ENCODE results near the gene MRFAP1. TPM values are rescaled to one million over a fixed set of nuclear protein-coding genes. Genes with fewer than 3 reads are reported as not detected.

The MRFAP1 gene
- total RNA-seq, 1 donor from 2014 or later = 115 TPM

DNA sequence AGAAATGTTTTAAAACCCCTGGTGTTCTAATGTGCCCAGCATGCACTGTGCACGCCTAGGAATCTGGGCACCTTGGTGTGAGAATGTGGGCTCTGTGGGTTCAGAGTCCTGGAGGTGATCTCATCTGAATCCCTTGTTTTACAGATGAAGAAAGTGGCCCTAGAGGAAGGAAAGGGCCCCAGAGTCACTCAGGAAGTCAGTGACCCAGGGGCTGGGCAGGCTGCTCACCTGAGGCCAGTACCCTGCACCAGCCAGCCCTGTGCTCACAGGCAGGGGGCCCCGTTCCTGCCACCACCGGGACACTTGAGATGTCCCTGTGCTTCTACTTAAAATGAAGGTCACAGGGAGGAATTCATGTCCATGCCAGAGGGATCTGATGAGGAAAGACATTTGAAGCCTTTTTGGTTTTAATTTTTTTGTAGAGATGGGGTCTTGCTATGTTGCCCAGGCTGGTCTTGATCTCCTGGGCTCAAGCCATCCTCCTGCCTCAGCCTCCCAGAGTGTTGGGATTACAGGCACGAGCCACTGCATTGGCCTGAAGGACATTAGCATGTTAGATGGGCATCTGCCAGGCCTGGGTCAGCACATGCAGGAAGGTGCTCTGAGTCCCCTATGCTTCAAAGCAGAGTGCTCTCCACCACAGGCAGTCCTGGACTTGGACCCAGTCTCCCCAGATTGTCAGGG lies 45.8 kb downstream of the MRFAP1 start:
- H3K4me3 Mint-ChIP-seq = no peak overlapping the region
- peaks cover 60% of the 10 kb centered on the region for H3K4me1 Mint-ChIP-seq (ENCODE audit: low read depth)
- no peak overlapping the region for H3K27ac Mint-ChIP-seq
- H3K36me3 Mint-ChIP-seq (ENCODE audit: low read depth) = peaks cover 10% of the 10 kb centered on the region
- no peaks in the 10 kb centered on the region for H3K27me3 Mint-ChIP-seq (ENCODE audit: insufficient read depth)
- H3K9me3 Mint-ChIP-seq = no peaks in the 10 kb centered on the region
- DNase-seq (ENCODE audit: low spot score) = no peak
- intact Hi-C loops (cut with micrococcal nuclease) = no loop called here

DNA sequence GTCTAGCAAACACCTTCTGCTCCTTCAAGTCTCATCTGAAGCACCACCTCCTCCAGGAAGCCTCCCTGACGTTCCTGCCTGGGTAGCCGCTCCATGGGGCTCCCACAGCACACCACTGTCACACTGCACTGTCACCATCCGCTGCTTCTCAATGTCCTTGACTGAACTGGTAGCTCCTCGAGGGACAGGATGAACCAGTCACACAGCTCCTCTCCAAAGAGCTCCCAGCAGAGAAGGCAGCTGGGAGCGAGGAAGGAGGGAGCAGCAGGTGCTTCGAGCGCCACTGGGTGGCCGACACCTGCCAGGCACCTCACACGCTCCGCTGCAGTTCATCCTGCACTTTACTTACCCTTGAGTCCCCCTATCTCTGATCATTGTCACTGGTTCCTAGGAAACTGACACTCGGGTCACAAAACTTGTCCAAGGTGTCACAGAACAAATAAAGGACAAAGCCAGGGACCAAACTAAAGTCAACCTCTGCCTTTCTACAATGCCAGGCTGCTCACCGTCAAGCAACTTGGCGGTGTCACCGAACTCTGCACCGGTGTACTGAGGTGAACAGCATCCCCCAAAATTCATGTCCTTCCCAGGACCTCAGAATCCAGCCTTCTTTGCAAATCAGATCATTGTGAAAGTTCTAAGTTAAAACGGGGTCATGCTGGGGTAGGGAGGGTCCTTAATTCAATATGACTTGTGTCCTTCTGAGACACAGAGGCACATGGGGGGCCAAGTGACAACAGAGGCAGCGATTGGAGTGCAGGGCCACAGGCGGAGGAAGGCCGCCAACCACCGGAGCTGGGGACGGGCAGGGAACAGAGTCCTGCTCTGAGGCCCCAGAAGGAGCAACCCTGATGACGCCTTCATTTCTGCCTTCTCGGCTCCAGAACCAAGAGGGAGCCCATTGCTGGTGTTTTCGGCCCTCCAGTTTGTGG lies 47.7 kb downstream of the MRFAP1 start:
- DNase-seq (ENCODE audit: low spot score) = no peak
- H3K9me3 Mint-ChIP-seq = no peaks in the 10 kb centered on the region
- H3K27ac Mint-ChIP-seq = peak overlapping the region; percentile 96
- intact Hi-C loops (cut with micrococcal nuclease) = loop anchor here (1.0 kb wide), 1 partner anchor 8 kb away; no protein-coding TSS in a partner anchor
- no peaks in the 10 kb centered on the region for H3K27me3 Mint-ChIP-seq (ENCODE audit: insufficient read depth)
- peak overlapping the region; percentile 83 for H3K4me3 Mint-ChIP-seq
- peaks cover 72% of the 10 kb centered on the region for H3K4me1 Mint-ChIP-seq (ENCODE audit: low read depth)
- H3K36me3 Mint-ChIP-seq (ENCODE audit: low read depth) = peaks cover 7% of the 10 kb centered on the region

DNA sequence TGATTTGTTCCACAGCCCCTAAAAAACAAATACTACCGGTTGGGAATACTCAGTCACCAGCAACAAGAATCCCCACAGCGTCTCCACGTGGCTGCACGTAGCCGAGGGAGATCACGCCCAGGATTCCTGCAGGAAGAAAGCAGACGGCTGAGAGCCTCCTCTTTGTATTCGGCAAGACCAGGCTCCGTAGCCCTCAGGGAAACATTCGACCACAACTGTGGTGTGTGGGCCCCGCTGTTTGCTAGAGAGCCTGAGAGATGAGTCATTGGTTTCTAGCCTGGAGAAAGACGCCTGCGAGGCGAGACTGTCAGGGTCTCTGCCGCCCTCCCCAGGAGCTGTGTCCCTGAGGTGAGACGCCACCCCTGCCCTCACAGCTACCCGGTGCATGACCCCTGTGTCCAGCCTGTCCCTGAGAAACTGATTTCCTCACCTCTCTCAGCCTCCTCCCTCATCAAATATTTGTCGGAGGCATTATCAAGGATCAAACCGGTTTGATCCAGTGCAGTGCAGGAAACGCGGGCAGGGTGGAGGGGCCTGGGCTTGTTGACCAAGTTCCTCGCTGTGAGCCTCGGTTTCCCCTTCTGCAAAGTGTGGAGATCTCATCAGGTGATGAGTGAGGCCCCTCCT lies 48.5 kb downstream of the MRFAP1 start:
- Mint-ChIP-seq H3K27me3 (ENCODE audit: insufficient read depth) (no peaks in the 10 kb centered on the region), H3K4me1 (ENCODE audit: low read depth) (peaks cover 80% of the 10 kb centered on the region), H3K9me3 (no peaks in the 10 kb centered on the region), H3K36me3 (ENCODE audit: low read depth) (peaks cover 7% of the 10 kb centered on the region), H3K4me3 (peak overlapping the region; percentile 83), H3K27ac (peak overlapping the region; percentile 96)
- intact Hi-C loops (cut with micrococcal nuclease) = loop anchor here (1.0 kb wide), 4 partner anchors 7 to 49 kb away; partner anchors contain the start of genes MRFAP1 and MRFAP1L1
- DNase-seq (ENCODE audit: low spot score) = peak; percentile 70

- Mint-ChIP-seq H3K36me3 (ENCODE audit: low read depth) (peaks cover 7% of the 10 kb centered on the region), H3K4me3 (peak overlapping the region; percentile 83), H3K9me3 (no peaks in the 10 kb centered on the region), H3K4me1 (ENCODE audit: low read depth) (peaks cover 83% of the 10 kb centered on the region), H3K27me3 (ENCODE audit: insufficient read depth) (no peaks in the 10 kb centered on the region), H3K27ac (peak overlapping the region; percentile 96)
- intact Hi-C loops (cut with micrococcal nuclease) = loop anchor here (1.0 kb wide), 3 partner anchors 15 to 49 kb away; partner anchors contain the start of genes MRFAP1 and MRFAP1L1
- no peak for DNase-seq (ENCODE audit: low spot score)
These were observed 49.0 kb downstream of the MRFAP1 start for GRCh38 chr4:6689506-6689960.

Other genes starting within 250 kb of the MRFAP1 start
- not detected in 2 replicates for gene PPP2R2C, start 168.1 kb upstream of the MRFAP1 start, total RNA-seq
- gene MAN2B2, start 65.5 kb upstream of the MRFAP1 start, total RNA-seq = 13.9 and 14.0 TPM in 2 replicates
- 1.7 and 1.9 TPM in 2 replicates for gene S100P, start 53.2 kb downstream of the MRFAP1 start, total RNA-seq
- 51.7 and 53.9 TPM in 2 replicates for gene MRFAP1L1, start 69.2 kb downstream of the MRFAP1 start, total RNA-seq
- 21.5 and 23.6 TPM in 2 replicates for gene BLOC1S4, start 75.5 kb downstream of the MRFAP1 start, total RNA-seq
- 14.5 and 19.1 TPM in 2 replicates for gene KIAA0232, start 142.0 kb downstream of the MRFAP1 start, total RNA-seq

Measured in activated T-helper 1 cell treated with anti-CD3 and anti-CD28 coated beads, Interleukin-12 subunit alpha, Interleukin-12 subunit beta, Interleukin-2, Interleukin-4 antibody, amounts not matched to agents 30 ng/mL and 10 ng/mL and 1 ng/mL, durations not matched to agents 14 hours and 24 hours and 36 hours (primary cell).